Nephron progenitor cell (in vitro differentiated cells): ENCODE data around the gene SFI1.

Source experiments
- DNase-seq: peaks from one replicate; pipeline ENCODE4 v3.0.0; 2021
- H3K27ac Mint-ChIP-seq: 2 replicates; pipeline ENCODE4 v1.8.0; 2021; ENCODE audit warnings: mild to moderate bottlenecking, moderate library complexity, mixed read lengths
- H3K27me3 Mint-ChIP-seq: 2 replicates; pipeline ENCODE4 v1.8.0; 2021; ENCODE audit warnings: mild to moderate bottlenecking, low read depth, mixed read lengths; ENCODE audit not compliant: poor library complexity
- H3K36me3 Mint-ChIP-seq: 2 replicates; pipeline ENCODE4 v1.8.0; 2021; ENCODE audit warnings: low read depth, mixed read lengths
- H3K4me1 Mint-ChIP-seq: 2 replicates; pipeline ENCODE4 v1.8.0; 2021; ENCODE audit warnings: mixed read lengths
- H3K4me3 Mint-ChIP-seq: 2 replicates; pipeline ENCODE4 v1.8.0; 2021; ENCODE audit warnings: mild to moderate bottlenecking, moderate library complexity, mixed read lengths
- H3K9me3 Mint-ChIP-seq: 2 replicates; pipeline ENCODE4 v1.8.0; 2021; ENCODE audit warnings: mild to moderate bottlenecking, moderate library complexity, mixed read lengths
- CTCF ChIP-seq: fragments of 200-600 bp; sonication (generic); IDR thresholded peaks from 2 replicates; pipeline ENCODE4 v1.5.0; 2021; ENCODE audit warnings: antibody characterized with exemption

Gene SFI1

GRCh38 chr22:31635638-31636306 is 139.4 kb downstream of the SFI1 start:
- H3K4me3 Mint-ChIP-seq, result no peak overlapping the region
- H3K27ac Mint-ChIP-seq, result peak overlapping the region; percentile 77
- no peak for TF ChIP-seq CTCF

GRCh38 chr22:31637447-31637890 is 141.1 kb downstream of the SFI1 start:
- DNase-seq, result no peak
- peaks cover 3% of the 10 kb centered on the region for H3K27me3 Mint-ChIP-seq
- H3K27ac Mint-ChIP-seq, result peak overlapping the region; percentile 98
- H3K9me3 Mint-ChIP-seq, result no peaks in the 10 kb centered on the region
- H3K4me1 Mint-ChIP-seq, result peaks cover 46% of the 10 kb centered on the region
- no peak overlapping the region for H3K4me3 Mint-ChIP-seq
- peaks cover 10% of the 10 kb centered on the region for H3K36me3 Mint-ChIP-seq
- no peak for TF ChIP-seq CTCF

More at GRCh38 chr22:31635638-31636306, 139.4 kb downstream of the SFI1 start:
- Mint-ChIP-seq H3K27me3 (peaks cover 3% of the 10 kb centered on the region), H3K4me1 (peaks cover 51% of the 10 kb centered on the region), H3K36me3 (peaks cover 4% of the 10 kb centered on the region), H3K9me3 (no peaks in the 10 kb centered on the region)
- DNase-seq, result no peak

GRCh38 chr22:31637891-31638618 is 141.7 kb downstream of the SFI1 start:
- Mint-ChIP-seq H3K36me3 (peaks cover 13% of the 10 kb centered on the region), H3K4me3 (no peak overlapping the region), H3K4me1 (peaks cover 46% of the 10 kb centered on the region), H3K27ac (peak overlapping the region; percentile 98), H3K27me3 (peaks cover 3% of the 10 kb centered on the region), H3K9me3 (no peaks in the 10 kb centered on the region)
- DNase-seq, result no peak
- TF ChIP-seq CTCF, result no peak

GRCh38 chr22:31639436-31640039 is 143.2 kb downstream of the SFI1 start:
- no peak for TF ChIP-seq CTCF
- Mint-ChIP-seq H3K4me3 (no peak overlapping the region), H3K27me3 (peaks cover 3% of the 10 kb centered on the region), H3K27ac (peak overlapping the region; percentile 98), H3K9me3 (no peaks in the 10 kb centered on the region), H3K36me3 (peaks cover 21% of the 10 kb centered on the region), H3K4me1 (peaks cover 41% of the 10 kb centered on the region)
- no peak for DNase-seq

- no peak overlapping the region for H3K27ac Mint-ChIP-seq
- peaks cover 41% of the 10 kb centered on the region for H3K36me3 Mint-ChIP-seq
- peaks cover under 1% of the 10 kb centered on the region for H3K4me1 Mint-ChIP-seq
- no peak for TF ChIP-seq CTCF
- DNase-seq, result no peak
- no peaks in the 10 kb centered on the region for H3K9me3 Mint-ChIP-seq
- no peak overlapping the region for H3K4me3 Mint-ChIP-seq
- no peaks in the 10 kb centered on the region for H3K27me3 Mint-ChIP-seq
Measured at GRCh38 chr22:31646186-31647019, 150.1 kb downstream of the SFI1 start.
